Coronary artery (tissue), 2 donors: ENCODE results near the gene AFG1L.

Experiments
- DNase-seq: peaks from one replicate; pipeline ENCODE4 v3.0.0-alpha.2; 2017; ENCODE audit warnings: low spot score
- H3K27ac ChIP-seq, 2 donors: fragments of 200-600 bp; sonication (generic); one replicate each; pipeline ENCODE4 v1.5.1; 2016 to 2019
- H3K4me3 ChIP-seq: fragments of 200-600 bp; sonication (generic); 2 replicates; pipeline ENCODE4 v1.5.1; 2016; ENCODE audit warnings: mild to moderate bottlenecking, moderate library complexity
- CTCF ChIP-seq: fragments of 200-600 bp; sonication (generic); IDR thresholded peaks from one replicate; pipeline ENCODE4 v1.5.1; 2019; ENCODE audit warnings: antibody characterized with exemption

AFG1L gene

GRCh38 chr6:108468346-108468745 is 173.5 kb downstream of the AFG1L start:
- no peak overlapping the region for H3K27ac ChIP-seq
- TF ChIP-seq CTCF: no peak
- H3K4me3 ChIP-seq: no peak overlapping the region
- DNase-seq: no peak

- no peak for DNase-seq
- Histone ChIP-seq H3K4me3 (no peak overlapping the region), H3K27ac (no peak overlapping the region)
- TF ChIP-seq CTCF: no peak
Observed at GRCh38 chr6:108469316-108469715, 174.5 kb downstream of the AFG1L start.

- no peak for TF ChIP-seq CTCF
- no peak for DNase-seq
- H3K27ac ChIP-seq: no peak overlapping the region
- no peak overlapping the region for H3K4me3 ChIP-seq
Observed at GRCh38 chr6:108473197-108473596, 178.3 kb downstream of the AFG1L start.

GRCh38 chr6:108476376-108476775 is 181.5 kb downstream of the AFG1L start:
- TF ChIP-seq CTCF: no peak
- H3K27ac ChIP-seq: no peak overlapping the region
- no peak overlapping the region for H3K4me3 ChIP-seq
- DNase-seq: no peak

GRCh38 chr6:108476847-108477430 is 182.1 kb downstream of the AFG1L start:
- no peak for DNase-seq
- H3K27ac ChIP-seq: no peak overlapping the region
- no peak overlapping the region for H3K4me3 ChIP-seq
- no peak for TF ChIP-seq CTCF

GRCh38 chr6:108482559-108482958 is 187.7 kb downstream of the AFG1L start:
- no peak overlapping the region for H3K27ac ChIP-seq
- no peak for TF ChIP-seq CTCF
- DNase-seq: no peak
- H3K4me3 ChIP-seq: no peak overlapping the region

- DNase-seq: no peak
- H3K27ac ChIP-seq: no peak overlapping the region
- no peak for TF ChIP-seq CTCF
- no peak overlapping the region for H3K4me3 ChIP-seq
Observed at GRCh38 chr6:108484016-108484415, 189.2 kb downstream of the AFG1L start.
